Fibroblast of skin of abdomen (primary cell): ENCODE results near the gene RHOV.

Experiments
- DNase-seq: peaks from one replicate; pipeline ENCODE4 v3.0.0-alpha.2; 2013

The RHOV gene

DNA sequence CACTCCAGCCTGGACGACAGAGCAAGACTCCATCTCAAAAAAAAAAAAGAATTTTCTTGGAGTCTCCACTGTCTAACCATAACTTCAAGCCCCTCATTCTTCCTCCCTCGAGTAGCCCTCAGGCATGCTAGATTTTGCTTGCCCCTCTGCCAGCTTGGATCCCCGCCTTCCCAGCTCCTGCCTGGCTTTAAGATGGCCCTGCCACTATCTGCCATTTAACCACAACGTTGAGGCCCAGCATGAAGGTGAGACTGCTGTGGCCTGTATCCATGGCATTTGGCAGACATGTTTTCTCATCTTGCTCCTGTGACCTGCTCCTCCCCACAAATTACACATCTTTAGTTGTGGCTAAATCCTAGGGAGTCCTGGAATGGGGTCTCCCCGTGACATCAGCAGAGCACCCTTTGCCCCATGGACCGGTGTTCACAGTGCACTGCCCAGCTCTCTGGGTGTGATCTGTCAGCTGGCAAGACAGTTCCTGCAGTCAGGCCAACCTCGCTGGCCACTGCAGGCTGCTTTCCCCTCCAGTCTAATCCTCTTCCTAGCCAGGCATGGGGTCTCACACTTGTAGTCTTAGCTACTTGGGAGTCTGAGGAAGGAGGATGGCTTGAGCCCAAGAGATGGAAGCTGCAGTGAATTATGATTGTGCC, 30.6 kb upstream of the RHOV start:
- no peak for DNase-seq

DNA sequence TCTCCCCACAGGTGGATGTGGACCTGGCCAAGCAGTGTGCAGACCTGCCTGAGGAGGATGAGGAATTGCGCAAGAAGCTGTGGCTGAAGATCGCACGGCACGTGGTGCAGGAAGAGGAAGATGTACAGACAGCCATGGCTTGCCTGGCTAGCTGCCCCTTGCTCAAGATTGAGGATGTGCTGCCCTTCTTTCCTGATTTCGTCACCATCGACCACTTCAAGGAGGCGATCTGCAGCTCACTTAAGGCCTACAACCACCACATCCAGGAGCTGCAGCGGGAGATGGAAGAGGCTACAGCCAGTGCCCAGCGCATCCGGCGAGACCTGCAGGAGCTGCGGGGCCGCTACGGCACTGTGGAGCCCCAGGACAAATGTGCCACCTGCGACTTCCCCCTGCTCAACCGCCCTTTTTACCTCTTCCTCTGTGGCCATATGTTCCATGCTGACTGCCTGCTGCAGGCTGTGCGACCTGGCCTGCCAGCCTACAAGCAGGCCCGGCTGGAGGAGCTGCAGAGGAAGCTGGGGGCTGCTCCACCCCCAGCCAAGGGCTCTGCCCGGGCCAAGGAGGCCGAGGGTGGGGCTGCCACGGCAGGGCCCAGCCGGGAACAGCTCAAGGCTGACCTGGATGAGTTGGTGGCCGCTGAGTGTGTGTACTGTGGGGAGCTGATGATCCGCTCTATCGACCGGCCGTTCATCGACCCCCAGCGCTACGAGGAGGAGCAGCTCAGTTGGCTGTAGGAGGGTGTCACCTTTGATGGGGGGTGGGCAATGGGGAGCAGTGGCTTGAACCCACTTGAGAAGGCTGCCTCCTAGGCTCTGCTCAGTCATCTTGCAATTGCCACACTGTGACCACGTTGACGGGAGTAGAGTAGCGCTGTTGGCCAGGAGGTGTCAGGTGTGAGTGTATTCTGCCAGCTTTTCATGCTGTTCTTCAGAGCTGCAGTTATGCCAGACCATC, 28.8 kb upstream of the RHOV start:
- DNase-seq, result no peak

DNA sequence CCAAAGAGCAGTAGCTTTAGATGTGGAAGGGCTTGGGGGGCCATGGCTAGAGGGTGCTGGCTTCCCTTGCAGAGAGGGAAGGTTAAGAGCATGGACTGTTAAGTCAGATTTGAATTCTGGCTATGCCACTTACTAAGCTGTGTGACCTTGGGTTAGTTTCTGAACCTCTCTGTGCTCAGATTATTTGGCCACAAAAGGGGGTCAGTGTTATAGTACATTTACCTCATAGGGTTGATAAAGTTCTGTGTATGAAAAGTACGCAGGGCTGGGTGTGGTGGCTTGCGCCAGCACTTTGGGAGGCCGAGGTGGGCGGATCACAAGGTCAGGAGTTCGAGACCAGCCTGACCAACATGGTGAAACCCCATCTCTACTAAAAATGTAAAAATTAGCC, 27.0 kb upstream of the RHOV start:
- no peak for DNase-seq

DNA sequence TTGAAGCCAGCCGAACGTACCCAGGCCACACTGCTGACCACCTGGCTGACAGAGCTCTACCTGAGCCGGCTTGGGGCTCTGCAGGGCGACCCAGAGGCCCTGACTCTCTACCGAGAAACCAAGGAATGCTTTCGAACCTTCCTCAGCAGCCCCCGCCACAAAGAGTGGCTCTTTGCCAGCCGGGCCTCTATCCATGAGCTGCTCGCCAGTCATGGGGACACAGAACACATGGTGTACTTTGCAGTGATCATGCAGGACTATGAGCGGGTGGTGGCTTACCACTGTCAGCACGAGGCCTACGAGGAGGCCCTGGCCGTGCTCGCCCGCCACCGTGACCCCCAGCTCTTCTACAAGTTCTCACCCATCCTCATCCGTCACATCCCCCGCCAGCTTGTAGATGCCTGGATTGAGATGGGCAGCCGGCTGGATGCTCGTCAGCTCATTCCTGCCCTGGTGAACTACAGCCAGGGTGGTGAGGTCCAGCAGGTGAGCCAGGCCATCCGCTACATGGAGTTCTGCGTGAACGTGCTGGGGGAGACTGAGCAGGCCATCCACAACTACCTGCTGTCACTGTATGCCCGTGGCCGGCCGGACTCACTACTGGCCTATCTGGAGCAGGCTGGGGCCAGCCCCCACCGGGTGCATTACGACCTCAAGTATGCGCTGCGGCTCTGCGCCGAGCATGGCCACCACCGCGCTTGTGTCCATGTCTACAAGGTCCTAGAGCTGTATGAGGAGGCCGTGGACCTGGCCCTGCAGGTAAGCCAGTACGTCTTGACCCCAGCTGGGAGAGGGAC, 26.4 kb upstream of the RHOV start:
- no peak for DNase-seq

DNA sequence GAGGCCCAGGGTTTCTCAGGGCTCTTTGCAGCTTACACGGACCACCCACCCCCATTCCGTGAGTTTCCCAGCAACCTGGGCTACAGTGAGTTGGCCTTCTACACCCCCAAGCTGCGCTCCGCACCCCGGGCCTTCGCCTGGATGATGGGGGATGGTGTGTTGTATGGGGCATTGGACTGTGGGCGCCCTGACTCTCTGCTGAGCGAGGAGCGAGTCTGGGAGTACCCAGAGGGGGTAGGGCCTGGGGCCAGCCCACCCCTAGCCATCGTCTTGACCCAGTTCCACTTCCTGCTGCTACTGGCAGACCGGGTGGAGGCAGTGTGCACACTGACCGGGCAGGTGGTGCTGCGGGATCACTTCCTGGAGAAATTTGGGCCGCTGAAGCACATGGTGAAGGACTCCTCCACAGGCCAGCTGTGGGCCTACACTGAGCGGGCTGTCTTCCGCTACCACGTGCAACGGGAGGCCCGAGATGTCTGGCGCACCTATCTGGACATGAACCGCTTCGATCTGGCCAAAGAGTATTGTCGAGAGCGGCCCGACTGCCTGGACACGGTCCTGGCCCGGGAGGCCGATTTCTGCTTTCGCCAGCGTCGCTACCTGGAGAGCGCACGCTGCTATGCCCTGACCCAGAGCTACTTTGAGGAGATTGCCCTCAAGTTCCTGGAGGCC, 25.6 kb upstream of the RHOV start:
- no peak for DNase-seq

DNA sequence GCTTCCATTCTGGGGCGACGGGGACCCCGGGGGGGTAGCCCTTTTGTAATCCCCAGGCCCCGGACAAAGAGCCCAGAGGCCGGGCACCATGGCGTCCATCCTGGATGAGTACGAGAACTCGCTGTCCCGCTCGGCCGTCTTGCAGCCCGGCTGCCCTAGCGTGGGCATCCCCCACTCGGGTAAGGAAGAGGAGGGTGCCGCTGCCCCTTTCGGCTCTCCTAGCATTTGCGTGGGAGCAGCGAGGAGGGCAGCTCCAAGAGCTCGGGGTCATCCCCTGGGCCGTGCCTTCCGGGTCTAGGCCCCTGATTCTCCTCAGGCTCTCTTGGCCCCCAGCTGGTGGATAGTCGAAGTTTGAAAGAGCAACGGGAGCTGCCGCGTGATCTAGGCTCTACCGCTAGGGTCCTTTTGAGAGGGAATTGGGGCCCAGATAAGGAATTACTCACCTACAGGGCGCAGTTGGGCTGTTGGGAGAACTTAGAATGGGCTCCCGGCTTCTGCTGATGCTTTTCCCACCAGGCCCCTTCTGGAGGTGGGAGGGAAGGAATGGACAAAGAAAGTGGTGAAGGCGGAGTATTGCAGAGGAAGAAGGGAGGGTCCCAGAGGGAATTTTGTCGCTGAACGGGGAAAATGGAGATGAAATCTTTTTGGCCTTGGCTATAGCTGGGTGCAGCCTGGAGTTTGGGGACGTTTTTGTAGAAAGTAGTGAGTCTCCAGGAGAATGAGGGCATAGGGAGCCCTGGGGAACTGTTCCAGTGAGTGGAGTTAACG, 20.8 kb upstream of the RHOV start:
- DNase-seq, result peak; percentile 75

DNA sequence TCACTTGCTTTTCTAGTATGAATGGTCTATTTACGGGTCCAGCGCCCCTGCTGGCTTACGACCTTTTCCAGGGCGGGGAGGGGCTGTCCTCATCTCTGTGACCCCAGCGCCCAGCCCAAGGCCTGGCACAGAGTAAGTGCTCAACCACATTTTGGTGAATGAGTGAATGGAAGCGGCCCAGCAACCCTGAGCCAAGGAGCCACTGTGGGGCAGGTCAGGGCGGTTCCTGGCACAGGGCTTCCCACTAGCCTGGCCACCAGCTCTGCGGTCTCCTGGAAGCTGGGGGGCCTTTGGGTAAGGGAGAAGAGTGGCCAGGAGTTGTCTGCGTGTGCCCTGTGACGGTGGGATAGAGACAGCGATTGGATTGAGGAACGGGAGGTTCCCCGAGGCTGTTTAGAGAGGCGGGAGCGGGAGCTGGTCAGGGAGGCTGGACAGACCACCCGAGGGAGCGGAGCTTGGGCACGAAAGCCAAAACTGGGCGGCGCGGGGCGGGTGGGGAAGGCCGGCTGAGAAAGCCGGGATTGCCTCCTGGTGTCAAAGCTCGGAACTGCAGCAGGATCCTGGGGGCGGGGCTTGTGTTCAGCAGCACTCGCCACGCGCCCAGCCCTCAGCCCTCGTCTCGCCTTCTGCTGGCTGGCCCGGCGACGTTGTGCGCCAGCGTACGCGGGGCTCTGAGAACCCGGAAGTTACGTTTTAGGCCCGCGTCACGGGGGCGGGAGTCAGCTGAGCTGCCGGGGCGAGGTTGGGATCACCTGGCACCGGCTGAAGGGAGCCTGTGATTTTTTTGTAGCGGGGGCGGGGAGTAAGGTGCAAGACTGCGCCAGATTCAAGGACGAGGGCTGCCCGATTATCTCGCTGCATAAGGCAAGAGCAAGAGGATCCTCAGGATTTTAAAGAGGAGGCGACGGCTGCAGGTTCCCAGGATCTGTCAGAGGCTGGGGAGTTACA, 20.0 kb upstream of the RHOV start, which contains the start of gene VPS18:
VPS18 (plus strand) TSS at position 718 of the 948 bp plus-strand sequence. CDS start 319 bp downstream, outside the sequence.
- peak; percentile 96 for DNase-seq

DNA sequence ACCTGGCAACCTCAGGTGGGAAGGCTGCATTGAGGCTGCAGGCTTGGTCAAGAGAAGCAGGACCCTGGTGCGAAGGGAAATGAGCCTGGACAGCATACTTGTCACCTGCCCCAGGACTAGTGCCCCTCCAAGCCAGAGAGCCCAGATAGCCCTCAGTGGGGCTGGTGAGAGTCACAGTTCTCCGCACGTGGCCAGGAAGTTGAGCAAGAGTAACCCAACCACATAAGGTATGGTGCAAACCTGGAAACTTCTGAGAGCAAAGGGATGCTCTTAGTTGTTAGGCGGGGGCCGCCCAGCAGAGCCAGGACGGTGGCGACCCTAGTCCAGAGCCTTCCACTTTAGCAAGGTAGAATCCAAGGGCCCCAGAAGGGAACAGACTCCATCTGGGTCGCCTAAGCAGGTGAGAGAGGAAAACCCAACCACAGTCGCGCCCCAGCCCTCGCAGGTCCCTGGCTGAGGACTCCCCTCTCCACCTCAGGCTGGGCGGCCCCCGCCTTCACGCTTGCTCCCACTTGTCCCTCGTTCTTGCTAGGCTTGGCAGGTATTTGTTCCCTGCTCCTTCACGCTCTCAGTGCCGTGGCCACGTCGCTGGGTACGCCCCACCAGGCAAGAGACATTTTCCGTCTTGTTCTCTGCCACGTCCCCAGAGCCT, 19.1 kb upstream of the RHOV start:
- no peak for DNase-seq

DNA sequence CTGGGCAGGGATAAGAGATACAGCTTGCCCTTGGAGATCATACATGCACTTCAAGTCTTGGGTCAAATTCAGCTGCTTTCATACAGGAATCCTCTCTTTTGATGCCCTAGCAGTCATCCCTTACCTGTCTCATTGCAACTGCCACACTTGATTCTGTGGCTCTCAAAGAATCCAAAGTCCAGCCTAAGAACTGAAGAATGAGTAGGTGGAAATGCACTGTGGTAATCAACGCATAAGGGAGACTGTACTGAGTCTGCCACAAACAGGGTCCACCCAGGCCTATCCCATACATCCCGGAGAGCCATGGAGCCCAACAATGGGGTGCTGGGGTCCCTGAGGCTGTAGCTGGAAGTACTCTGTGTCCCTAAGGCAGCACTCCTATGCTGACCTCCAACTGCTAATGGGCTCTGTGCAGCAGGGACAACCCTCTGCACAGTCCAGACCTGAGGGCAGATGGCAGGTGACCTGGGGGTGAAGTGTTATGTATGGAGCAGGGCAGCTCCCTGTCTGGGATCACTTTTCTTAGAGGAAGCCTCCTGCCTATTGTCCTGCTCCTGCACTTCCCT, 18.5 kb upstream of the RHOV start:
- no peak for DNase-seq

DNA sequence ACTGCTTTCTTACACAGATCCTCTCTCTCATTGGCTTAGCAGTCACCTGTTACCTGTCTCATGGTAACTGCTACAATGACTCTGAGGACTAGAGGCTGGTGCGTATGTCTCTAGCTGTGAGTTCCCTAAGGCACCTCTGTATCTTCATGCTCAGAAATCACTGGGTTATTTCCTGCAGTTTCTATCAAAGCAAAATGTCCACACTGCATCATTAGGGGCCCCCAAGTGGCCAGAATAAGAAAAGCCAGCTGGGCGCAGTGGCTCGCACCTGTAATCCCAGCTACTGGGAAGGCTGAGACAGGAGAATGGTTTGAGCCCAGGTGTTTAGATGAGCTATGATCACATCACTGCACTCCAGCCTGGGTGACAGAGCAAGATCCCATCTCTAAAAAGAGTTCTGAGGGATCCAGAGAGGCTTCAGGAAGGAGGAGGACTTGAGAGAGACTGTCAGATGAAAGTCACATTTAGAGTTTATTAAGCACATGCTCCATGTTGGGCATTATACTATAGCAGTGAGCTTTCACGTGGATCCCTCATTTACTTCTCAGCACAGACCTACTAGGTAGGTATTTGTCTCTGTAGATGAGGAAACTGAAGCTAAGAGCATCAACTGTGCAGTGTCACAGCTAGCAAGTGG, 17.9 kb upstream of the RHOV start:
- peak; percentile 33 for DNase-seq

DNA sequence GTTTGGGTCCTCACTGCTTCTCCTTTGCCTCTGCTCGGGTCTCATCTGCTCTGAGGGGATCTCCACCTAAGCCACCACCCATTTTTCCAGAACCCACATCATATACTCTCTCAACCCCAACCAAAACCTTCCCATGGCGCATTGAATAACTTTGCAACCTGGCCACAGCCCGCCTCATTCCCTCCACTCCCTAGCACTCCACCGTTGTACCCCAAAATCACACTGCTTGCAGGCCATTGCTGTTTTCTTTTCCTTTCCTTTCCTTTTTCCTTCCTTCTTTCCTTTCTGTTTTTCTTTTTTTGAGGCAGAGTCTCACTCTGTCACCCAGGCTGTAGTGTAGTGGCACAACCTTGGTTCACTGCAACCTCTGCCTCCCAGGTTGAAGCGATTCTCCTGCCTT, 17.1 kb upstream of the RHOV start:
- no peak for DNase-seq

DNA sequence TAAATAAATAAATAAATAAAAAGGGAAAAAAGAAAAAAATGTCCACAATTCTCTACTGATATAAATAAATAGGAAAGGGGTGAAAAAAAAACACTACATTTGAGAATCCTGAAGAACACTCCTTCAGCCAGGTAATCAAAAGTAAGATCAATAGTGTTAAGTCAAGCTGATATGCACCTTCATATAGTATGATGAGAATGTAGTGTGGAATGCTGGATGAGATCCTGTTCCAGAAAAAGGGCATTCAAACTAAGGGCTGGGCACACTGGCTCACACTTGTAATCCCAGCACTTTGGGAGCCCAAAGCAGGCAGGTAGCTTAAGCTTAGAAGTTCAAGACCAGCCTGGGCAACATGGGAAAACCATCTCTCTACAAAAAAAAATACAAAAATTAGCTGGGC, 15.1 kb upstream of the RHOV start:
- no peak for DNase-seq

DNA sequence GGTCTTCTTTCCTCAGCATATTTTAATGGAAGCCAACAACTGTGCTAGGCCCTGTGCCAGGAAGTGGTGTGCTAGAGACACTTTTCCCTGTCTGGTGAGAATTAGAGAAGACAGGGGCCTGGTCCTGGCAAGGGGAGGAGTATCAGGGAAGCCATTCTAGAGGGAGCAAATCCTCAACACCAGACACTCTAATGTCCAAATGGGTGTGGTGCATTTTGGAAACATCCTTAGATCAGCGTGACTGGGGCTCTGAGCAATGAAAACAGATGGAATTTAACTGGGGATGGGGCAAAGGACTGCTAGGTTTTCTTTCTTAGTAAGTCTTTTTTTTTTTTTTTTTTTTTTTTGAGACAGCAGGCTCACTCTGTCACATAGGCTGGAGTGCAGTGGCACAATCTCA, 12.6 kb upstream of the RHOV start:
- no peak for DNase-seq

DNA sequence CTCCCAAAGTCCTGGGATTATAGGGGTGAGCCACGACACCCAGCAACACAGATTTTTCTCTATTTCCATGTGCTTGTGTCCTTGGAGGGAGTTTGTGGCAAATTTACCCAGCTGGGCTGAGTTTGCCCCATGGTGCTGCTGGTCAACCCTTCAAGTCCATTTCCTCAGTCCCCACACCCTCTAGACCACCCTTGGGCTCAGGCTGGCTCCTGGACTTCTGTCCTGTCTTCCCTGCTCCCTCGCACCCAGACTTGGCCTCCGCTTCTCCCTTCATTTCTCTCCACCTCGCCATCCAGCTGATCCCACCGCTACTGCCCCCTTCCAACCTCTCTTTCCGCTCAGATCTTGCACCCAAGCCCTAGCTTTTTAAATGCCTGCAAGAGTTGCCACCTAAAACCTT, 7.3 kb upstream of the RHOV start:
- DNase-seq, result no peak

DNA sequence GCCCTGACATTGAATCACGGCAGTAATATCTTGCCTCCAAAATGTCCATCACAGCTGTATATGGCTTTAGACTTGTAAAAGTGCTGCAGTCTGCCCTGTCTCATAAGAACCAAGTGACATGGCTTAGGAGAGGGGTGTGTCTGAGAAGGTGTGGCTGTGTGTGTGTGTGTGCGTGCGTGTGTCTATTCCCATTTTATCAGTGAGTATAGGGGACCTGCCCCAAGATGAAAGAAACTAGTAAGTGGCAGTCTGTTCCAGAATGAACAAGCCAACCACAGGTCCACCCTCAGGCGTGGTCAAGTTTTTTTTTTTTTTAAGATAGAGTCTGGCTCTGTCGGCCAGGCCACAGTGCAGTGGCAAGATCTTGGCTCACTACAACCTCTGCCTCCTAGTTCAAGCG, 5.6 kb upstream of the RHOV start:
- no peak for DNase-seq

DNA sequence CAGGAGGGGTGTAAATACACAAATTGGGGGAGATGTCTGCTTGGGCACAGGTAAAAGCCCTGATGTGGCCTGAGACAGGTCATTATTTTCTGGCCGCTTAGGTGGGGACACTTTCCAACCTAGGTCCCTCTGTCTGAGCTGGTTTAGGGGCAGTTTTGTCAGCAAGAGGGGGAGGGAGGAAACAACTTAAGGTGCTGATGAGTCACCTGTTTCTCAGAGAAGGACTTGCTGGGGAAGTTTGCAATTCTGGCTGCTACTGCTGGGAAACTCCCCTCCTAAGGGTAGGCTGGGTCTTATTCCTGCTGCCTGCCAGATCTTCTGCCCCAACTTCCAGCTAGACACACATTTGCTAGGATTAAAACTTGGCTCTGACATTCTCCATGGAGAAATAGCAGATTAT, 4.8 kb upstream of the RHOV start:
- DNase-seq, result no peak

DNA sequence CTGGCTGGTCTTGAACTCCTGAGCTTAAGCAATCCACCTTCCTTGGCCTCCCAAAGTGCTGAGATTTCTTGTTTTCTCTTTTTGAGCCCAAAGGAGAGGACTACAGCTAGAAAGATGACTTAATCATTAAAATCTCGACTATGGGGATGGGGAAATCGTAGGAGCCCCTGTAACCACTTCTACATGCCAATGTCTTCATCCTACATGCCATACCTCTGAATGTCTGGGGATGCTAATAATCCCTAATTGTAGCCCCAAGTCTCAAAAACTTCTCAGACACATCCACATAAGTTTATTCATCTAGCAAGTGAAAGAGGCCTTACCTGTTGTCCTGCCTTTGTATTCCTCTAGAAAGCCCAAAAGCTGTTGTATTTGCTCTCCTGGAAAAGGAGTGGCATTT, 3.7 kb upstream of the RHOV start:
- DNase-seq, result peak; percentile 17

DNA sequence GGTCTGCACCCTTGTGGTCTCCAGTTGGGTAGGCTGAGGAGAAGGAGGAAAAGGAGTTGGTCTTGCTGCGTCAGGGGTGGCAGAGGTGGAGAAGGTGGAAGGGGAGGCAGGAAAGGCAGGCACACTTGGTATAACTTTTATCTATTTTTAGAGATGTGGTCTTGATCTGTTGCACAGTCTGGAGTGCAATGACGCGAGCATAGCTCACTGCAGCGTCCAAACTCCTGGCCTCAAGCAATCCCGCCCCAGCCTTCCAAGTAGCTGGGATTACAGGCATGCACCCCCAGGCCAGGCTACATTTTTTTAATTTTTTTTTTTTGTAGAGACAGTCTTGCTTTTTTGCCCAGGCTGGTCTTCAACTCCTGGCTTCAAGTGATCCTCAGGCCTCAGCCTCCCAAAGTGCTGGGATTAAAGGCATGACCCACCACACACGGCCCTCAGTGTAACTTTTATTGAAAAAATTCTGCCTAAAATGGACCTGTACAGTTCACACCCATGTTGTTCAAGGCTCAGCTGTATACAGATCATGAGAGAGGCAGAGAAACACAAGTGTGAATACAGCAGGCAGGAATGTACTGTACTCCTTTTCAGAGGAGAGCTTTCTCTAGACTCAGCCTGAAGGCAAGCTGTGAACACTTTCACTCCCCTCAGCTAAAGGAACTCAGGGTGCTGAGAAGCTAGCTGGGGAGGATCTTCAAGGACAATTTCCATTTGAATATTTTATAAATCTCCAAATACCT, 2.1 kb upstream of the RHOV start:
- no peak for DNase-seq
